Diencephalon (tissue), 1 donor: ENCODE measurements around the gene GM2A. TPM values are rescaled to one million over a fixed set of nuclear protein-coding genes. Genes with fewer than 3 reads are reported as not detected.

Experiments used
- total RNA-seq: library from RNA; depleted of rRNA; stranded (reverse); fragments of >200 nt; gene quantifications from one replicate; pipeline ENCODE4 v1.2.3, GENCODE V29; 2014

The GM2A gene
- 25.1 TPM for total RNA-seq

DNA sequence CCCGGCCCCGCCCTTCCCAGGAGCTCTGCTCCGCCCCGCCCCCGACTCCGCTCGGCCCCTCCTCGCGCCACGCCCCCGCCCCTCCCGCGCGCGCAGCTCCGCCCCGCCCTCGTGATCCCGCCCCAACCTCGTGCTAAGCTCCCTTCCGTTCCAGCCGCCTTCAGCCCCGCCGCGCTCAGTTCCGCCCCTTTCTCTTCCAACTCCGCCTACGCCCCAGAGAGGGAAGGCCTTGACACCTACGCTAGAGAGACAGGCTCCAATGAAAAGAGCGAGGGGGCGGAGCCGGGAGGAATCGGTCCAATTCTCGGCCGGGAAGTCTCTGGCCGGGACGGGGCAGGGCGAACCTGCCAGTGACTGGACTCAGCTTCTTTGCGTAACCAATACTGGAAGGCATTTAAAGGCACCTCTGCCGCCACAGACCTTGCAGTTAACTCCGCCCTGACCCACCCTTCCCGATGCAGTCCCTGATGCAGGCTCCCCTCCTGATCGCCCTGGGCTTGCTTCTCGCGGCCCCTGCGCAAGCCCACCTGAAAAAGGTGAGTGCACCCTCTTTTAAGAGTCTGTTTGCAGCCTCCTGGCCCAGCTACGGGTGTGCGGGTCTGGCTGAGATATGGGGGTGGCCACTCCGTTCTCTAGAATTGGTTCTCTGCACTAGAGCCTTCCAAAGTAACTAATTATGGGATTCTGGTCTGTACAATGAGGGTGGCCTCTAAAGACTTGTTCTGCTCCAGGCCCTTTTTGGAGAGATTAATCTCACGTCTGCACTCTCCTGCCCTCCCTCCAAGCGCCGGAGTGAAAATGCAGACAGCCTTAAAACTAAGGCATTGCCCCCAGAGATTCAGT, at the start of gene GM2A:
Gene GM2A (plus strand): TSS at position 424 of the 843 bp plus-strand sequence. CDS start 32 bp downstream, at position 456.

DNA sequence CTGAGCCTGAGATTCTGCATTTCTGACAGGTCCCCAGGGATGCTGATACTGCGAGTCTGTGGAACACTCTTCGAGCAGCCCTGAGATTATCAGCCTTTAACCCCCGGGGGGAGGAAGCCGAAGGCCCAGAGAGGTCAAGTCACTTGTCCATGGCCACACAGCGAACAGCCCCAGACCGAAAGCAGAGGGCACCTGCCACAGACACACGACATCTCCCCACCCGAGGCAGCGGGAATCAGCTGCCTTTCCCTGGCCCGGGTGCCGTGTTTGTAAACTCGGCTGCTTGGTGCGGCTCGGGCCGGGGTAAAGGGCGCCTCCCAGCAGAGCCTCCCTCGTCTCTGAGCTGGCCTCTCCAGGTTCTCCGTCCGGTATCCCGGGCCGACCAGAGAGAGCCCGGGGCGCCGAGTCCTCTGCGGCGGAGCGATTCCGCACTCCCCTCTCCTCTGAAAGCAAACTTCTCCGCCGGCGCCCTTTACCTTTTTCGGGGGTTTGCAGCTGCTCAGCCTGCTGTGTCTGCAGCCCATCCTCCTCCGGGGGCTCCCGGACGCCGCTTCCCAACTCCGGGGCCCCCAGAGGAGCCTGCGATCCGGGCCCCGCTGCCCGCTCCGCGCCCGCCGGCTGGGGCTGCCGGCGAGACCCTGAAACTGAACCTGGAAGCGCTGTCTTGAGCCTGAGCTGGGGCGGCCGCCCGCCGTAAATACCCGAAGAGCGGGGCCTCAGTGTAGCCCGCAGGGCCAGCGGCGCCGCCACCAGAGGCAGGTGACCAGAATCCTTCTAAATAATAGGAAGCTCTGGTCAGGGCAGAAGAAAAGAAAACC, 29.3 kb upstream of the GM2A start, which contains the start of gene CCDC69:
Gene CCDC69 (minus strand): TSS at position 646 of the 818 bp plus-strand sequence. CDS start 122 bp downstream, at position 524.

GRCh38 chr5:151303666-151304065, 50.7 kb downstream of the GM2A start, which contains the start of gene SLC36A3:
TSS of gene SLC36A3 (minus strand) at chr5:151303766. CDS start at chr5:151303354, 412 bp downstream.

Other genes with a start within 250 kb of the GM2A start
- gene GPX3, start 232.6 kb upstream of the GM2A start, total RNA-seq = 9.0 TPM
- 16.8 TPM for gene TNIP1, start 172.2 kb upstream of the GM2A start, total RNA-seq
- 74.0 TPM for gene ANXA6, start 95.4 kb upstream of the GM2A start, total RNA-seq
- 1.2 TPM for gene CCDC69, start 29.1 kb upstream of the GM2A start, total RNA-seq
- not detected for gene SLC36A3, start 50.6 kb downstream of the GM2A start, total RNA-seq
- not detected for gene SLC36A2, start 94.4 kb downstream of the GM2A start, total RNA-seq
- 18.0 TPM for gene SLC36A1, start 194.4 kb downstream of the GM2A start, total RNA-seq